ENCODE results near the gene NINJ1.

DNA sequence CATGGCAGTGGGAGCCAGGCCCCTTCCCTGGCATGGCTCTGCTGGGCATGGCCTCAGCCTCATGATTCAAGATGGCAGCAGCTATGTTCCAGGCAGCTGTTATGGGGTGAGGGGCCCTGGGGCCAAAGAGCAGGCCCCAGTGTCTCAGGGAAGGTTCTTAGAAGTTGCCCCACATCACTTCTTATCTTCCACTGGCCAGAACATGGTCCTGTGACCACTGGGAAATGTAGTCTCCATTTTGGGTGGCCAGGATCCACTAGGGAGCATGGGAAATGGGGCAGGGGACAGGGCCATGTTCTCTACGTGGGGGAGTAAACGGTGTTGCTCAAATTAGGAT, 57.3 kb downstream of the NINJ1 start:
- TF ChIP-seq, protein P1, sequence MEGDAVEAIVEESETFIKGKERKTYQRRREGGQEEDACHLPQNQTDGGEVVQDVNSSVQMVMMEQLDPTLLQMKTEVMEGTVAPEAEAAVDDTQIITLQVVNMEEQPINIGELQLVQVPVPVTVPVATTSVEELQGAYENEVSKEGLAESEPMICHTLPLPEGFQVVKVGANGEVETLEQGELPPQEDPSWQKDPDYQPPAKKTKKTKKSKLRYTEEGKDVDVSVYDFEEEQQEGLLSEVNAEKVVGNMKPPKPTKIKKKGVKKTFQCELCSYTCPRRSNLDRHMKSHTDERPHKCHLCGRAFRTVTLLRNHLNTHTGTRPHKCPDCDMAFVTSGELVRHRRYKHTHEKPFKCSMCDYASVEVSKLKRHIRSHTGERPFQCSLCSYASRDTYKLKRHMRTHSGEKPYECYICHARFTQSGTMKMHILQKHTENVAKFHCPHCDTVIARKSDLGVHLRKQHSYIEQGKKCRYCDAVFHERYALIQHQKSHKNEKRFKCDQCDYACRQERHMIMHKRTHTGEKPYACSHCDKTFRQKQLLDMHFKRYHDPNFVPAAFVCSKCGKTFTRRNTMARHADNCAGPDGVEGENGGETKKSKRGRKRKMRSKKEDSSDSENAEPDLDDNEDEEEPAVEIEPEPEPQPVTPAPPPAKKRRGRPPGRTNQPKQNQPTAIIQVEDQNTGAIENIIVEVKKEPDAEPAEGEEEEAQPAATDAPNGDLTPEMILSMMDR (conservative IDR thresholded peaks at IDR 0.05 in 1 of 2, IDR thresholded peaks at IDR 0.05 in 1 of 2; ENCODE audit: extremely low read depth in 1 of 2, insufficient read depth in 1 of 2, low read depth in 1 of 2, low read length in 2 of 2) = no peak
- no peak for TF ChIP-seq EZH2 (IDR thresholded peaks at IDR 0.05; ENCODE audit: borderline replicate concordance, low read length)

Data from mammary epithelial cell (primary cell).